GM18508 (cell line): Measurements from ENCODE around the gene ZNF19.
"Not testable (repeated sequence)": the region's sequence is repeated elsewhere in the genome, so short reads cannot be mapped to it uniquely, and the experiment has no call there.

Source experiments
- ATAC-seq: cut with Tn5 transposase; IDR thresholded peaks from one replicate; pipeline ENCODE4 v1.9.1; 2021; ENCODE audit warnings: moderate number of reproducible peaks; ENCODE audit not compliant: insufficient read depth, unreplicated experiment

Gene ZNF19

DNA sequence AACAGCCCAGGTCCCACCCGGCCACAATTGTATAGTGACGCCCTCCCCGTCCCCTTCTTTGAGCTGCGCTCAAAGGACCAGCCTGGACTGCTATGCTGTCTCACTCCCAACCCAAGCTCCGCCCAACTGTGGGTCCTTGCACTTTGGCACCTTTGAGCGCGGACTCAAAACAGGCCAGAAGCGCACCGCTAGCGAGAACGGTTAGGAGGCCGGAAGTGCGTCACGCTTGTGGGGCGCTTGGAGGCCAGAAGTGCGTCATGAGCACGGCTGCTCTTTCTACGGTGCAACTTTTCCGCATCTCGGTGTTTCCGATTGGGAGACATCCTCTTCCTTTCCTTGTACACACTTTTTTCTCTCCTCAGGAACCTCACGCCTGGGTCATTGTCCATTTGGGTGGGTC is at the start of gene ZNF19:
Gene ZNF19, minus strand, starts transcription at position 203 of the 400 bp plus-strand sequence. CDS start 7,210 bp downstream, outside the sequence.
- ATAC-seq: no peak

DNA sequence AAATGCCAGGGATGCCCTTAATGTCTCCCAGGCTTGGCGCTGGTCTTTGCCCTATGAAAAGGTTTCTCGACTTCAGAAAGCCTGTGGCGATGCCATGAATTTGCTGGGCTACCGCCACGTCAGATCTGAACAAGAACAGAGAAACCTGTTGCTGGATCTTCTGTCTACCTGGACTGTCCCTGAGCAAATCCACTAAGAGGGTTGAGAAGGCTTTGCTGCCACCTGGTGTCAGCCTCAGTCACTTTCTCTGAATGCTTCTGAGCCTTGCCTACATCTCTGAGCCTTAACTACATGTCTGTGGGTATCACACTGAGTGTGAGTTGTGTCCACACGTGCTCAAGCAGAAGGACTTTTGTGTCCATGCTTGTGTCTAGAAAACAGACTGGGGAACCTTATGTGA is 48.5 kb upstream of the ZNF19 start:
- no peak for ATAC-seq

DNA sequence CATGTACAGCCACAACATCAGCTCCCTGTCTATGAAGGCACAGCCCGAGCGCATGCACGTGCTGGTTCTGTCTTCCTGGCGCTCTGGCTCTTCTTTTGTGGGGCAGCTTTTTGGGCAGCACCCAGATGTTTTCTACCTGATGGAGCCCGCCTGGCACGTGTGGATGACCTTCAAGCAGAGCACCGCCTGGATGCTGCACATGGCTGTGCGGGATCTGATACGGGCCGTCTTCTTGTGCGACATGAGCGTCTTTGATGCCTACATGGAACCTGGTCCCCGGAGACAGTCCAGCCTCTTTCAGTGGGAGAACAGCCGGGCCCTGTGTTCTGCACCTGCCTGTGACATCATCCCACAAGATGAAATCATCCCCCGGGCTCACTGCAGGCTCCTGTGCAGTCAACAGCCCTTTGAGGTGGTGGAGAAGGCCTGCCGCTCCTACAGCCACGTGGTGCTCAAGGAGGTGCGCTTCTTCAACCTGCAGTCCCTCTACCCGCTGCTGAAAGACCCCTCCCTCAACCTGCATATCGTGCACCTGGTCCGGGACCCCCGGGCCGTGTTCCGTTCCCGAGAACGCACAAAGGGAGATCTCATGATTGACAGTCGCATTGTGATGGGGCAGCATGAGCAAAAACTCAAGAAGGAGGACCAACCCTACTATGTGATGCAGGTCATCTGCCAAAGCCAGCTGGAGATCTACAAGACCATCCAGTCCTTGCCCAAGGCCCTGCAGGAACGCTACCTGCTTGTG is 47.8 kb upstream of the ZNF19 start:
- ATAC-seq: no peak

DNA sequence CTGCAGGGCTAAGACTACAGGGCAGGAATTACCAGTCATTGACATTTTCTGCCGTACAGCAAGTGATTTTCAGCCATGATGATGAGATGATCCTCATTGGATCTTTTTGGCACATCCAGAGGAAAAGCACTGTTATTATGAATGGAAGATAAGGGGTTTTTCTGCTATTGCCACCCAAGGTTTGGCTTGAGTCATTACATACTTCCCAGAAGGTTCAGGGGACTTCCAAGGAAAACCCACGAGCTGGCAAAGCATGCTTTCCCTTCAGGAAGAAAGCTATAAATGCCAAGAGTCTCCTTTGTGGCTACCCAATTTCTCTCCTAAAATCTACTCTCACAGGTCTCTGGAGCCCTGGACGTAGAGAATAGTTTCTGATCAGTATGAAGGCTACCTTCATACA is 43.2 kb upstream of the ZNF19 start:
- ATAC-seq: no peak

DNA sequence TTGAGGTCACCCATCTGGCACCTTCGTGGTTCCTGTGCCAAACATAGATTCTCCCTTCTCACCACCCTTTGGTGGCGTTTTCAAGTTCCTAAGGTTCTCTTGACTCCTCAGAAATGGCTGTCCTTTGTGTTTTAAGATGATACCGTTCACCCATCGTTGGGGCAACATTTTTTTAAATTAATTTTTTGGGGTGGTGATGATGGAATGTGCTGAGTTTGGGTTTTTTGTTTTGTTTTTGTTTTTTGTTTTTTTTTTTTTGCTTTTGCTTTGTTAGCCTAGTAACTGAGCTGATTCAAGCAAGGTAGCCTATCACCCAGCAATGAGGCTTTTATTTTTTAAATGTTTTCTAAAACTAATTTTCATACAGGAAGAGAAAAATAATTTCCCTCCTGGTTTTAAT is 39.7 kb upstream of the ZNF19 start:
- ATAC-seq: no peak

DNA sequence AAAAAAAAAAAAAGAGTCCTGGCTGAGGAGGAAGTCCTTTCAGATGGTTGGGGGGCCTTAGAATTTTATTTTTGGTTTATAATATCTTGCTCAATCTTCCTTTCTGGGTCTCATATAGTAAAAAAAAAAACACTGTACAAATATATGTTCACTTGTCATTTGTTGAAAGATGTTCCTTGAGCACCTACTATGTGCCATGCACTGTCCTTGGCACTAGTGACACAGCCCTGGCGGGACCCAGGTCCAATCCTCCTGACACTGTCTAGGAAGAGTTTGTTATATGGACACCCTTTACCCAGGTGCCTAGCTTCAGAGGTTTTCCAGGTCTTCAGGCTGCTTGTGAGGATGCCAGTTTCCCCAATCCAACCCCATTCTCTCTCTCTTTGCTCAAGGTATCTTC is 39.1 kb upstream of the ZNF19 start:
- ATAC-seq: no peak

DNA sequence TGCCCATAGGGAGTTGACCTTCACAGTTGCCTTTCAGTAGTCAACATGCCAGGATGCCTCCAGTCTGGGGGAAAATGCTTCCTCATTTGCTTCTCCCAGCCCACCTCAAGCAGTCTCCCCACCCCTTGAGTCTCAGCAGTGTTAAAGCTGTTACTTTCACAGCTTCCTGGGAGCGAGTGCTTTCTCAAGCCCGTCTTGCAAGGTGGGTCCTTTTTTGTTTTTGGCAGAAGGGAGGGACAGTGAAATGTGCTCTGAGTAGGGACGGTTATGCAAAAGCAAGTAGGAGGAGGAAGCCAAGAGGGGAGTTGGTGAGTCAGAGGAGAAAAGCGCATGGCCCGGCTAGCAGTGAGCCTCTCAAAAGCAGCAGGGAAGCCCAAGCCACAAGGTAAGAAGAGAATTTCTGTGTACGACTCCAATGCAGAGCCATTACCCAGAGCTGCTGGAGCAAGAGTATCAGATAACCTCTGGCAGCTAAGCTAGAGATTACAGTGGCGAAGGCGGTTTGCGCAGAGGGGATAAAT is 37.0 kb upstream of the ZNF19 start, which contains the start of gene CHST4:
Gene CHST4, plus strand, starts transcription at position 316 of the 521 bp plus-strand sequence. CDS start 10,252 bp downstream, outside the sequence.
- ATAC-seq: no peak

DNA sequence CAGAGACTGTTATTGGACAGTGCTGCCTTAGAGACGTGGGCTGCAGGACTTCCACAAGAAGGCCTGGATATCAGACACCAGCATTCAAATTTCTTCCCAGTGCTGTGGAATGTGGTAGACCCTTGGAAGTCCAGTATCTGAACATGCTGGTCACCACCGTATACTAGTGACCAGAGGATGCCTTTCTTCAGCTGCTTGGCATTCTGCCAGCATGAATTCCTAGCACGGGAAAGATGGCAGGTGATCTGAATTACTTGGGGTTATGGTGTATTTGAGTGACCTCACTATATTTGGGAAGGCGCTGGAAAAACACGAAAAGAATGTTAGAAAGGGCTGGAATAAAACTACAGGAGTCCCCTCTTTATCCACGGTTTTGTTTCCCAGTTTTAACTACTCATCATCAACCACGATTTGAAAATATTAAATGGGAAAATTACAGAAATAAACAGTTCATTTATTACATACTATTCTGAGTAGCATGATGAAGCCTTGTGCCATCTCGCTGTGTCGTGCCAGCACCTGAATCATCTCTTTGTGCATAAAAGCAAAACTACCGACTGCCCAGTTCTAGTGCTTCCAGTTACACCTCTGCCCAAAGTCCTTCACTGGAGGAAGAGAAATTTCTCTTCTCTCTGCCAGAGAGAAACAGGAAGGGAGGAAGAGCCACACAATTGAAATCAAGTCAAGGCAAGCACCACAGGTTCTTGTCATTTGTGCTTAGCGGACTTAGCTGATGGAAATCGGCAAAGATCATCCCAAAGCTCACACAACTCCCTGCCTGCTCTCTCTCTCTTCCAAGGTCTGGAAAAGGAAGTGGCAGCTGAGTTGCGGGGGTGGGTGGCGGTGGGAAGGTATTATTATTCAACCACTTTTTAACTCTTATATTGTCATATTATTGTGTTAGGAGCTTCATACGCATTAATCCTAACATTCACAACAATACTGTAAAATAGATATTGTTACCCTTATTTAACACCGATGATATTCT is 35.7 kb upstream of the ZNF19 start:
- no peak for ATAC-seq

DNA sequence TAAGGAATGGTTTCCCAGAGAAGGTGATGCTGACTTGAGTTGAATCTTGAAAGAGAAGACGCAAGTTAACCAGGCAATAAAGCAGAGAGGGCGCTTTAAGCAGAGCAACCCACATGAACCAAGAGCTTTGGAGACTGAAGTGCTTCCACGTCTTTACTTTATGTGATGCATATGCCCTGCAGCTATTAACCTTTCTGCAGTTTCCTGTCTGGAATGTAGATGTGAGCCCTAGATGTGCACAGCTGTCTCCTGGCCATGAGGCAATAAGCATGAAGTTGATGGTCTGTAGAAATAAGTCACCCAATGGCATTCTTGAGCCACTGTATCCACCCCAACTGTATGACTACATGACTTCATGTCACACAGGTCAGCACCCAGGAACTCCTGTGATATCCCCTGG is 31.4 kb upstream of the ZNF19 start:
- no peak for ATAC-seq

DNA sequence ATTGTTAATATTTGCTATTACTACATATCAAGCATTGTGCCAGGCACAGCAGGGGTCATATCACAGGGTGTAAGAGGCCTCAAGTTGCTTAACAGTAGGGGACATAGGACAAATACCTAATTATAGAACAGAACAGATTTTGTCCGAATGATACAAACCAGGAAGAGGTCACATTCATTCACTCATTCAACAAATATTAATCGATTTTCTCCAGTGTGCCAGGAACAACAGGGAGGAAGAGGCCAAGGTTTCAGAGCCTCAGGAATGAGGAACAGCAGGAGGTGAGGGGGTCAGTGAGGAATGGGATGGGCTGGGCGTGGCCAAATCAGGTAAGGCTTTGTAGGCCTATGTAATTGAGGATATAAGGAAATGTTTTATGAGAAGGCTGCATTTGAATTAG is 25.9 kb upstream of the ZNF19 start:
- no peak for ATAC-seq

DNA sequence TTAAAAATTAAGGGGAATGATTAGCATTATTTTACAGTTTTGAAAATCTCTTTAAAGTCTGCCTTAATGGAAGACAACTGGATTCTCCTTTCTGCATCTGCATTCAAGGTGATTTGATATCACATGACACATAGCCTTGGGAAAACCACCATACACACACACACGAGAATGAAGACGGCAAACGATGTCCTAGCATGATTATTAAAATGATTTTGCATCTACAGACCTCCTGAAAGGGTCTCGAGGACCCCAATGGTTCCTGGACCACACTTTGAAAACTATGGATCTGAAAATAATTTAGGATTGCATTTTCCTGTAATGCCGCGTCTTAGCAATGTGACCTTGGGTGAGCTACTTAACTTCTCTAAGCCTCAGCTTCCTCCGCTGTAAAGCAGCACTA is 25.4 kb upstream of the ZNF19 start:
- ATAC-seq: no peak

DNA sequence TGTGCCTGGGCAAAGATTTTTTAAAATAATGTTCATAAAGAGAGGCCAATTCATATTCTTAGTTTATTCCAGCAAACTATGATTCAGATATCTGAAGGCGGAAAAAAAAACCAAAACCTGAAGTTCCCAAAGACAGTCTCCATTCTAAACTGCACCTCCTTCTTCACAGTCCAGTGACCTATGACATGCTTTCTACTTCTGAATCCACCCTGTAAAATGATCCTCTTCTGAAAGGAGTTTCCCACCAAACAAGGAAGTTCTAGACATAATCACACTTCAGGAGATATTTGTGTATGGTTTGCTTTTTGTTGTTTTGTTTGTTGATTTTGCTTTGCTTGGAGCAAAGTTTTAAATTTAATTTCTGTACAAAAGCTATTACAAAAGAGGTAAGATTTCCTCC is 24.2 kb upstream of the ZNF19 start:
- ATAC-seq: no peak

DNA sequence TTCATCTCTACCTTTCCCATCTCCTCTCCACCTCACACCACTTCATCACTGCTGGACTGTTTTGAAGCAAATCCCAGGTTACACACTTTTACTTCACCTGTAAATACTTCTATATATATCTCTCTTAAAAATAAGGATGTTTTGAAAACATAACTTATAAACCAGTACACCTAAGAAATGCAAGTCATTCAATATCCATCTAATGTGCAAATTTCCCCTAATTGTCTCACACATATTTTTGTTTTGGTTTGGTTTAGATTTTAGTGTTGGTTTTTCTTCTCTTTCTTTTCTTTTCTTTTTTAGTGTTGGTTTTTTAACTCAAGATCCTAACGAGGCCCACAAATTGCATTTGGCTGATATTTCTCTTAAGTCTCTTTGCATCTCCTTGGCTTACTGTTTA is 17.9 kb upstream of the ZNF19 start:
- no peak for ATAC-seq

DNA sequence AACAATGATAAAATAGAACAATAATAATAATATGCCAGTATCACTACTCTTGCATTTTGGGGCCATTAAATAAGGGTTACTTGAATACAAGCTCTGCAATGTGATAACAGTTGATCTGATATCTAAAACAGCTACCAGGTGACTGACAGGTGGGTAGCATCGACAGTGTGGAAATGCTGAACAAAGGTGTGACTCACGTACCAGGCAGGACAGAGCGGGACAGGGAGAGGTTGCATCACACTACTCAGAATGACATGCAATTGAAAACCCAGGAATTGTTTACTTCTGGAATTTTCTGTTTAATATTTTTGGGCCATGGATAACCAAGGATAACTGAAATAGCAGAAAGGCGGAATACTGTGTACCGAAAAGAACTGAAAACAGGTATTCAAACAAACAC is 15.8 kb upstream of the ZNF19 start:
- no peak for ATAC-seq

DNA sequence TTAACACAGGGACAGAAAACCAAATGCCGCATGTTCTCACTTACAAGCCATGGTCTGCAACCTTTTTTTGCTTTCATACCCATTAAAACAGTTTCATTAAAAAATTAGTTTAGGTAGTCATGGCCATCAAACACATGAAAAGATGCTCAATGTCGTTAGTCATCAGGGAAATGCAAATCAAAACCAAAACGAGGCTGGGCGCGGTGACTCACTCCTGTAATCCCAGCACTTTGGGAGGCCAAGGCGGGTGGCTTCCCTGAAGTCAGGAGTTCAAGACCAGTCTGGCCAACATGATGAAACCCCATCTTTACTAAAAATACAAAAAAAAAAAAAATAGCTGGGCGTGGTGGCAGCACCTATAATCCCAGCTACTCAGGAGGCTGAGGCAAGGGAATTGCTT is 14.9 kb upstream of the ZNF19 start:
- not testable (repeated sequence) for ATAC-seq

DNA sequence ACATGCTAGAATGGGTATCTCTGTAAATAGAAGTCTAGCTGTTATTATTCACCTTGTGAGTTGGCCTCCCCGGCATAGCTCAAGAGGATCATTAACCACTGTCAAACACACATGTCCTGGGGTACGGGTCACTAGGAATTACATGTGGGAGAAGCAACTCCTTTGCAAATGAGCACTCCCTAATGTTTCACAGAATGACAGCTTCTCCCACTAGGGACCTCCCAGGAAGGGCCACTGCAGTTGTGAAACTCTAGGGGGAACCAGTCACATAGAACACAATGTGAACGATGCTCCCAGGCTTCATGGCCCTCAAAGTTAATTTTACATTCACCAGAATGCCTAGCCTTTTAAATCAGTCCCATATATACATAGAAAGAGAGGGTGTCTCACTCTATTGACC is 12.4 kb upstream of the ZNF19 start:
- no peak for ATAC-seq

DNA sequence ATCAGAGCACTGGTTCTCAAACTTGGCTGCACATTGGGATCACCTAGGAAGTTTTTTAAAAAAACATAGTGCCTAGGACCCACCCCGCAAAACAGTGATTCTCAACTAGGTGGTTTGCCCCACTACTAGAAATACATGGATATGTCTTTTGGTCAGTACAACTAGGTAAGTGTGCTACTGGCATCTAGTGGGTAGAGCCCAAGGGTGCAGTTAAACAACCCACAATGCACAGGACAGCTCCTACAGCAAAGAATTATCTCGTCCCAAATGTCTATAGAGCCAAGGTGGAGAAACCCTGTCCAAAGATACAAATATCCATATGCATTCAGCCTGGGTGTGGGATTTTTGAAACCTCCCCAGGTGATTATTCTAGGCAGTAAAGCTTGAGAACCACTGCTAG is 11.8 kb upstream of the ZNF19 start:
- ATAC-seq: no peak

DNA sequence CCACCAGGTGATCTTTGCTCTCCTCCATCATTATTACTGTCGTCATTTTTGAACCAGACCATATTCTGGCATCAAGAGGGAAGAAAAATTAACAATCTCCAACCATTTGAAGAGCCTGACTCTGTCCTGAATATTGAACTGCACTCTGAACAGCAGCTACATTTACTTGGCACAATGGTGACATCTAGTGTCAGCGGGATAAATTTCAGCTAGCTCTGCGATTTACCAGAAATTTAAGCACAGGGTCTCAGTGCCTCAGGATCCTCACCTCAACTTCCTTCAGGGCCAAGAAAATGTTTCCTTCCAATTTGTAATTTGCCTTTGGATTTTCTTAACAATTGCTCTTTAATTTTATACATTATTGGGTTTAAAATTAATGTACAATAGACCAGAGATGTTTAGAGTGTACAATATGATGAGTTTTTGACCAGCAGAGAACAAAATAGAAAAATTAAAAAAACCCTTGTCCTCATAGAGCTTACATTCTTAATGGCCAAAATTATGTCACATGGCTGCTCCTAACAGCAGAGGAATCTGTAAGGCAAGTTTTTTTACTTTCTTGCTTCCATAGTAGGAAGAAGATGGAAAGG is 10.7 kb upstream of the ZNF19 start:
- ATAC-seq: no peak

DNA sequence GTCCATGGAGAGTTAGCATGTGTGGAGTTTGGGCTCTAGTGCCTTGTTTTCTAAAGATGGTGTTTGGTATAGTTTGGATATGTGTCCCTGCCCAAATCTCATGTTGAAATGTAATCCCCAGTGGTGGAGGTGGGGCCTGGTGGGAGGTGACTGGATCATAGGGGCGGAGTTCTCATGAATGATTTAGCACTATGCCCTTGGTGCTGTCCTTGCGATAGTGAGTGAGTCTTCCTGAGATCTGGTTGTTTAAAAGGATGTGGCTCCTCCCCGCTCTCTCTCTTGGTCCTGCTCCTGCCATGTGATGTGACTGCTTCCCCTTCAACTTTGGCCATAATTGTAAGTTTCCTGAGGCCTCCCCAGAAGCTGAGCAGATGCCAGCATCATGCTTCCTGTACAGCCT is 8.9 kb upstream of the ZNF19 start:
- no peak for ATAC-seq

DNA sequence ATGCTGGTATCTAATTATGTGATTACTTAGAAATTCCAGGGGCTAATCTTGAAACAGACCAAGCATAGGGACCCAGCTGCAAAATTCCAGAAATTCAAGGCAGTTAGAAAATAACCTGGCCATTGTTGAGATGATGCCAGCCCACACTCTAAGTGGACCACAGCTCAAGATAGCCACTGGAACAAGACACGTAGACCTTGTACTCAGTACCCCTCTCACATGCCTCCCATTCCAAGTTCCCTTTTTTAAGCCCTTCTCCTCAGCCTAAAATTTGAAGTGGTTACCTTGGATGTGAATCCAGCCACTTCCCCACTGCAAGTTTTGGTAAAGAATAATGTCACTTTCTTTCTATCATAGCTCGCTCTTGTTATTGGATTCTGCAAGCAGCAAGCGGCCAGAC is 4.1 kb upstream of the ZNF19 start:
- no peak for ATAC-seq

DNA sequence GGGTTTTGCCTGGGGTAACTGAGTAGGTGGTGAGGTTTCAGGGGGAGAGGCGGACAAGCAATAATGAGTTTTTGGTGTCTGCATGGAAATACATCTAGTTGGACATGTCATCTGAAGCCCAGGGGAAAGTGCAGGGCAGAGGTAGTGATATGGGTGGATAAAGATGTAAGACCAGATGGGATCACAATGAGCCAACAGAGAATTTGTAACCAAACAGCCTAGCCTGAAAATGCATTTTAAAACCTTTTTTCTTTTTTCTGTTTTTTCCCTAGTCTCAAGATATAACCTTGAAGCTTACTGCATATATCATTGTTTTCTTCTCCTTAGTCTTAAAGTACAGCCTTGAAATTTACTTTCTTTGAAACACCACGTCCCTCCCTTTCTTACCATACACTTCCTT is 3.7 kb upstream of the ZNF19 start:
- no peak for ATAC-seq
